ENCODE measurements around the gene GRIN3B. TPM values are rescaled to one million over a fixed set of nuclear protein-coding genes. Genes with fewer than 3 reads are reported as not detected.

Gene GRIN3B
- total and polyA plus RNA-seq, 10 of the 15 experiments (the other 5 are each of a cell fraction or from before 2014, with no cell fraction given) = 0.15 TPM; not detected in 9

- TF ChIP-seq CUX1 (IDR thresholded peaks at IDR 0.05; ENCODE audit: insufficient replicate concordance, low read depth, low read length) = no peak
- TF ChIP-seq GABPA (IDR thresholded peaks at IDR 0.05; ENCODE audit: low read depth) = no peak
- TF ChIP-seq ZSCAN29 (IDR thresholded peaks at IDR 0.05) = no peak
- TF ChIP-seq PML (IDR thresholded peaks at IDR 0.05; ENCODE audit: low read length) = no peak
Observed at GRCh38 chr19:1018393-1018792, 18.2 kb downstream of the GRIN3B start (continued).

DNA sequence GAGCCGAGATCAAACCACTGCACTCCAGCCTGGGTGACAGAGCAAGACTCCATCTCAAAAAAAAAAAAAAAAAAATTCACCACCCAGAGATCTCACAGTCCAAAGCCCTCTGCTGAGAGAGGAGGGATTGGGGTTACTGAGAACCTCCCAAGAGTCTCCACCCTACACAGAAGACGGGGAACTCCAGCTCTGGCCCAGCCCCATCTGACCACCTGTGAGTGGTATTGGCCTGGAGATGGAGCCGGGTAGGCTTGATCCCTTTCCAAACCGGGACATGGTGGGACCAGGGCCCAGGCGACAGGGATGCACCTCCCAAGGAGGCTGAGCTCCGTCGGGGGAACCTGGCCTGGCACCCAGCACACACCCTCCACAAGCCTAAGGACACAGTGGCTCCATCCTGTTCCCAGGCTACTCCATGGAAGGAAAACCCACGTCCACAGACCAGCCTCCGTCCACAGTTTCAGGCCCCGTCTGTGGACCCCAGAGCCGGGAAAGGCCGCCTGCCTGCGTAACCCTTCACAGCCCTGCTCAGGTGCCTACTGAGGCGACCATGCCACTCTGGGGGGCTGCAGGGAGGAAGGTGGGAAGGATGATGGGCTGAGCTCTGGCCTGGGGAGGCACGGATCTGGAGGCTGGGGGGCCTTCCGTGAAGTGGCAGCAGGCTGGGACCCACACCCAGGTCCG, 18.9 kb downstream of the GRIN3B start:
- POLR2A ChIA-PET = interaction anchor here (0.7 to 1.7 kb wide), 10 partner anchors 9 to 224 kb away, joined by 3 to 9 read pairs (median 4); partner anchors contain the start of genes ARHGAP45 and WDR18
- Histone ChIP-seq H3K9ac (ENCODE audit: control insufficient read depth, insufficient read depth, low read length) (peak overlapping the region; percentile 94; the same call in 1 of the 2 replicates), H3K27ac (ENCODE audit: control insufficient read depth, insufficient read depth) (peak overlapping the region; percentile 99), H3K4me3 (peak overlapping the region; percentile 83), H3K4me1 (ENCODE audit: control insufficient read depth, insufficient read depth, low read length) (peaks cover 32% of the 10 kb centered on the region), H3K36me3 (ENCODE audit: control insufficient read depth in 2 of 2, insufficient read depth in 2 of 2, low read length in 1 of 2) (peaks cover 1 to 5% of the 10 kb centered on the region in 2 experiments; a peak in 2 of 4 replicates), H3K9me3 (replicated peaks; ENCODE audit: control insufficient read depth, insufficient read depth, low read length) (no peaks in the 10 kb centered on the region), H4K20me1 (ENCODE audit: control insufficient read depth, insufficient read depth) (peaks cover 6% of the 10 kb centered on the region; the same call in 1 of the 2 replicates), H2AFZ (ENCODE audit: control insufficient read depth, low read depth, low read length) (no peak overlapping the region), H3K4me2 (ENCODE audit: control insufficient read depth, insufficient read depth) (peak overlapping the region; percentile 48), H3K79me2 (ENCODE audit: control insufficient read depth, insufficient read depth, low read length) (peaks cover 67% of the 10 kb centered on the region), H3K27me3 (replicated peaks in 1 of 2; ENCODE audit: control insufficient read depth in 2 of 2, insufficient read depth in 2 of 2, low read length in 1 of 2) (no peaks in the 10 kb centered on the region)
- no TSS peak for BruUV-seq (replicated peaks)
- under 1% methylated on average over 17 of the region's 17 CpGs for WGBS (ENCODE audit: insufficient coverage, insufficient replicate concordance, low lambda C conversion rate, missing lambda C conversion rate)
- FAIRE-seq = no peak
- in situ Hi-C loops (cut with MboI) = no loop called here
- RAD21 ChIA-PET (ENCODE audit: unreplicated experiment) = interaction anchor here (0.7 to 1.4 kb wide), 5 partner anchors 9 to 68 kb away, joined by 3 to 5 read pairs (median 3); partner anchors contain the start of genes ARHGAP45 and WDR18
- DNase-seq (ENCODE audit: low read depth, low spot score) = no peak
- peak; percentile 40 for ATAC-seq
- CTCF ChIA-PET = interaction anchor here (0.6 to 1.9 kb wide), 5 partner anchors 35 to 250 kb away, joined by 3 to 6 read pairs (median 3); partner anchors contain the start of genes CIRBP and WDR18
- intact Hi-C loops (cut with micrococcal nuclease; ENCODE audit: unreplicated experiment) = no loop called here
- SMC1A ChIA-PET (ENCODE audit: uncharacterized antibody, unreplicated experiment) = interaction anchor here (0.9 to 2.0 kb wide), 4 partner anchors 8 to 35 kb away, joined by 4 to 8 read pairs (median 4); partner anchors contain the start of gene WDR18
- TF ChIP-seq CBX3 (IDR thresholded peaks at IDR 0.05; ENCODE audit: borderline replicate concordance, low read depth) = no peak
- no peak for TF ChIP-seq CHD4 (IDR thresholded peaks at IDR 0.05)
- TF ChIP-seq POLR2AphosphoS2 (IDR thresholded peaks at IDR 0.05; ENCODE audit: low read depth, low read length) = no peak
- peak; percentile 38; the same call in 1 of the 2 replicates for TF ChIP-seq FOXK2 (IDR thresholded peaks at IDR 0.05)
- TF ChIP-seq GABPA (IDR thresholded peaks at IDR 0.05; ENCODE audit: low read depth) = no peak
- peak; percentile 73 for TF ChIP-seq ATF7 (IDR thresholded peaks at IDR 0.05; ENCODE audit: low read depth)
- 0 out of 2 replicates have a peak, but pooled peaks have one; percentile 25 for TF ChIP-seq IKZF1 (conservative IDR thresholded peaks at IDR 0.05)
- TF ChIP-seq ESRRA (IDR thresholded peaks at IDR 0.05; ENCODE audit: low read length) = no peak
- no peak for TF ChIP-seq ZNF622 (IDR thresholded peaks at IDR 0.05)
- TF ChIP-seq NKRF (conservative IDR thresholded peaks at IDR 0.05) = no peak
- no peak for TF ChIP-seq BMI1 (IDR thresholded peaks at IDR 0.05; ENCODE audit: borderline replicate concordance)
- TF ChIP-seq NFYB (IDR thresholded peaks at IDR 0.05; ENCODE audit: insufficient read depth, low read depth, low read length) = no peak
- TF ChIP-seq JUNB (IDR thresholded peaks at IDR 0.05) = no peak

Measured in GM12878 (cell line).